Fibroblast of lung (primary cell): ENCODE results near the gene ATRN. TPM values are rescaled to one million over a fixed set of nuclear protein-coding genes. Genes with fewer than 3 reads are reported as not detected.

Experiments
- DNase-seq, 2 donors: peaks; one replicate each; pipeline versions ENCODE4 v3.0.0 to v3.0.0-alpha.2; 2010; ENCODE audit warnings: low read depth in 2 of 2
- H2AFZ ChIP-seq: 2 replicates; pipeline ENCODE4 v1.5.1; 2012; ENCODE audit warnings: low read length, control low read depth, inconsistent platforms
- H3K27ac ChIP-seq: 2 replicates; pipeline ENCODE4 v1.5.1; 2011; ENCODE audit warnings: low read length, control low read depth; ENCODE audit not compliant: insufficient read depth
- H3K27me3 ChIP-seq: 2 replicates; pipeline ENCODE4 v1.5.1; 2011; ENCODE audit warnings: mild to moderate bottlenecking, low read length; ENCODE audit not compliant: control insufficient read depth, insufficient read depth
- H3K36me3 ChIP-seq: 2 replicates; pipeline ENCODE4 v1.5.1; 2011; ENCODE audit warnings: low read length; ENCODE audit not compliant: control insufficient read depth, insufficient read depth
- H3K4me1 ChIP-seq: 2 replicates; pipeline ENCODE4 v1.5.1; 2011; ENCODE audit warnings: low read length; ENCODE audit not compliant: control insufficient read depth, insufficient read depth; ENCODE audit errors: extremely low read depth
- H3K4me2 ChIP-seq: 2 replicates; pipeline ENCODE4 v1.5.1; 2011; ENCODE audit warnings: low read length, control low read depth; ENCODE audit not compliant: insufficient read depth; ENCODE audit errors: extremely low read depth
- H3K4me3 ChIP-seq, 4 experiments: fragments of 200-600 bp in 1 of 4; sonication (generic) in 1 of 4; replicated peaks in 1 of 4; 2 replicates each; pipeline ENCODE4 v1.5.1; 2011 to 2016; ENCODE audit warnings: low read length in 4 of 4, low read depth in 3 of 4, mild to moderate bottlenecking in 3 of 4, control low read depth in 2 of 4, inconsistent platforms in 1 of 4, mixed read lengths in 1 of 4; ENCODE audit not compliant: insufficient read depth in 1 of 4; ENCODE audit errors: control extremely low read depth in 1 of 4
- H3K79me2 ChIP-seq: 2 replicates; pipeline ENCODE4 v1.5.1; 2012; ENCODE audit warnings: mild to moderate bottlenecking, low read length, inconsistent platforms; ENCODE audit not compliant: control insufficient read depth, insufficient read depth
- H3K9ac ChIP-seq: 2 replicates; pipeline ENCODE4 v1.5.1; 2011; ENCODE audit warnings: mild to moderate bottlenecking, low read length, control low read depth; ENCODE audit not compliant: insufficient read depth
- H3K9me3 ChIP-seq: 2 replicates; pipeline ENCODE4 v1.5.1; 2012; ENCODE audit warnings: low read depth, low read length; ENCODE audit not compliant: control insufficient read depth, insufficient read depth
- H4K20me1 ChIP-seq: 2 replicates; pipeline ENCODE4 v1.5.1; 2011; ENCODE audit warnings: low read length; ENCODE audit not compliant: control insufficient read depth, insufficient read depth; ENCODE audit errors: extremely low read depth
- CTCF ChIP-seq, 2 donors: IDR thresholded peaks in 1 of 2; conservative IDR thresholded peaks in 1 of 2; 1 replicate in 1 of 2; 2 replicates in 1 of 2; pipeline ENCODE4 v1.5.1; 2011 to 2012; ENCODE audit warnings: low read length in 2 of 2, control low read depth in 1 of 2, inconsistent platforms in 1 of 2, low read depth in 1 of 2, mild to moderate bottlenecking in 1 of 2
- EZH2 ChIP-seq: IDR thresholded peaks from 2 replicates; pipeline ENCODE4 v1.5.1; 2012; ENCODE audit warnings: low read length, control low read depth, mild to moderate bottlenecking; ENCODE audit errors: missing control alignments
- polyA plus RNA-seq, 2 donors: library from polyadenylated mRNA; depleted of rRNA in 1 of 2; stranded (reverse) in 1 of 2; unstranded in 1 of 2; fragments of >200 nt; gene quantifications; 2 replicates each; pipeline ENCODE4 v1.2.1, GENCODE V29; 2011 to 2012; ENCODE audit warnings: missing spikeins in 1 of 2
- total RNA-seq: library from RNA; depleted of rRNA; stranded (reverse); fragments of >200 nt; gene quantifications from 2 replicates; pipeline ENCODE4 v1.2.1, GENCODE V29; 2014

The ATRN gene
- total and polyA plus RNA-seq, 2 donors (not counting 1 experiment from before 2014, with no cell fraction given): 30.6 to 48.8 TPM

- no peaks in the 10 kb centered on the region for H3K79me2 ChIP-seq
- no peaks in the 10 kb centered on the region for H3K36me3 ChIP-seq
- no peak overlapping the region for H3K27ac ChIP-seq
- no peaks in the 10 kb centered on the region for H4K20me1 ChIP-seq
- no peaks in the 10 kb centered on the region for H3K9me3 ChIP-seq
- H2AFZ ChIP-seq: no peak overlapping the region
- H3K9ac ChIP-seq: no peak overlapping the region
- no peak overlapping the region for H3K4me2 ChIP-seq
- H3K27me3 ChIP-seq: peaks cover 33% of the 10 kb centered on the region
- no peak overlapping the region for H3K4me3 ChIP-seq
- no peaks in the 10 kb centered on the region for H3K4me1 ChIP-seq
- TF ChIP-seq CTCF (conservative IDR thresholded peaks at IDR 0.05 in 1 of 2, IDR thresholded peaks at IDR 0.05 in 1 of 2; ENCODE audit: low read depth in 1 of 2, low read length in 2 of 2): no peak
- no peak for TF ChIP-seq EZH2
- DNase-seq: no peak
Measured at GRCh38 chr20:3661814-3662665, 191.2 kb downstream of the ATRN start.

GRCh38 chr20:3663031-3663701, 192.3 kb downstream of the ATRN start, which contains the start of gene GFRA4:
Gene GFRA4, minus strand, starts transcription at chr20:3663399. Its CDS starts 0 bp downstream, at chr20:3663399.
- no peak within 1 kb of the TSS for H3K4me2 ChIP-seq
- no peak within 1 kb of the TSS for H2AFZ ChIP-seq
- H3K9me3 ChIP-seq: no peaks in the 10 kb centered on the region
- H3K36me3 ChIP-seq: no peaks in the 10 kb centered on the region
- H4K20me1 ChIP-seq: no peaks in the 10 kb centered on the region
- no peak within 1 kb of the TSS for H3K4me3 ChIP-seq
- H3K79me2 ChIP-seq: no peaks in the 10 kb centered on the region
- no peak within 1 kb of the TSS for H3K27ac ChIP-seq
- peaks cover 27% of the 10 kb centered on the region for H3K27me3 ChIP-seq
- TF ChIP-seq CTCF (conservative IDR thresholded peaks at IDR 0.05 in 1 of 2, IDR thresholded peaks at IDR 0.05 in 1 of 2; ENCODE audit: low read depth in 1 of 2, low read length in 2 of 2) (no peak), EZH2 (no peak)
- no peaks in the 10 kb centered on the region for H3K4me1 ChIP-seq
- H3K9ac ChIP-seq: no peak within 1 kb of the TSS
- DNase-seq: no peak

- peaks cover 26% of the 10 kb centered on the region for H3K27me3 ChIP-seq
- no peak overlapping the region for H3K4me3 ChIP-seq
- no peak overlapping the region for H3K9ac ChIP-seq
- H3K79me2 ChIP-seq: no peaks in the 10 kb centered on the region
- no peak overlapping the region for H2AFZ ChIP-seq
- H3K36me3 ChIP-seq: peaks cover 2% of the 10 kb centered on the region
- no peak for TF ChIP-seq EZH2
- no peak for TF ChIP-seq CTCF (conservative IDR thresholded peaks at IDR 0.05 in 1 of 2, IDR thresholded peaks at IDR 0.05 in 1 of 2; ENCODE audit: low read depth in 1 of 2, low read length in 2 of 2)
- no peak for DNase-seq
- no peaks in the 10 kb centered on the region for H4K20me1 ChIP-seq
- no peaks in the 10 kb centered on the region for H3K9me3 ChIP-seq
- no peak overlapping the region for H3K4me2 ChIP-seq
- no peak overlapping the region for H3K27ac ChIP-seq
- no peaks in the 10 kb centered on the region for H3K4me1 ChIP-seq
Measured at GRCh38 chr20:3663858-3664257, 193.0 kb downstream of the ATRN start.
